Measurements from ENCODE around the gene DSCAML1.

GRCh38 chr11:117806846-117807245, 9.8 kb upstream of the DSCAML1 start:
- no peak for TF ChIP-seq ARID4B (CRISPR knock-in tag; IDR thresholded peaks at IDR 0.05; ENCODE audit: borderline replicate concordance)
- TF ChIP-seq NR2C2 (CRISPR knock-in tag; IDR thresholded peaks at IDR 0.05) = no peak
- no peak for TF ChIP-seq NFYB (CRISPR knock-in tag; conservative IDR thresholded peaks at IDR 0.05; ENCODE audit: low read depth)
- TF ChIP-seq CBFB (CRISPR knock-in tag; IDR thresholded peaks at IDR 0.05; ENCODE audit: low read depth) = no peak
- TF ChIP-seq JUN (CRISPR knock-in tag; IDR thresholded peaks at IDR 0.05) = no peak
